Measurements from ENCODE around the gene URM1.

The URM1 gene

GRCh38 chr9:128383791-128384190 lies 12.6 kb downstream of the URM1 start:
- no peak for DNase-seq
- no peak overlapping the region for H3K27ac ChIP-seq
- intact Hi-C loops (cut with DNase I; ENCODE audit: low total_unique reads) = no loop called here
- H3K4me3 ChIP-seq = no peak overlapping the region
- H3K9me3 ChIP-seq = no peaks in the 10 kb centered on the region
- no peaks in the 10 kb centered on the region for H3K4me1 ChIP-seq
- peaks cover 33 to 98% (median 58%) of the 10 kb centered on the region in 3 donors for H3K36me3 ChIP-seq
- H3K27me3 ChIP-seq = no peaks in the 10 kb centered on the region
- TF ChIP-seq CTCF (IDR thresholded peaks at IDR 0.05) = no peak

DNA sequence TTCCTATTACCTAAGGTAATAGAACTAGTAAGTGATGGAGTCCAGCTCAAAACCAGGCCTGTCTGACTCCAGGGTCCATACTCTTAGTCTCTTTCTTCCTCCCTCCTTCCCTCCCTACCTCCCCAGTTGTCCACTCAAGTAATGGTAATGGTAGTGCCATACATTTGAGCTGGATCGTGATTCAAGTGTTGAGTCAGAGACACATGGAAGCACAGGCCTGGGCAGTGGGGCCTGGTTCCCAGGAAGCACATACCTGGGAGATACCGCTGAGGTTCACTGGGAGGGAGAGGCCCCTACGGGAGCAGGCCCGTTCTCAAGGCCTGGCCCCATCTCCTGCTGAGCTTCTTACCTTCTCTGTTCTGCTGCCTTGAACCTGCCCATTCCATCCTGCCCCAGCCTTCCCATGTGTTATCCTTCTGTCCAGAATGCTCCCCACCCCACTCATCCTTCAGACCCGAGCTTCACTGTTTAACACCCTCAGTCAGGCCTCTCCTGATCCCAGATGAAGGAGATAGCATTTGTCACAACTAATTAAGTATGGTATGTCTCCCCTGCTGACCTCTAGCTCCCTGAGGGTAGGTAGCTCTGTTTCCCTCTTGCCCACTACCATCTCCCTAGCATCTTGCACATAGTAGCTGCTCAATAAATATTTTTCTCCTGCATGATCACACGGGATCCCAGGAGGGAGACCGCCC lies 13.8 kb downstream of the URM1 start:
- Histone ChIP-seq H3K4me1 (no peaks in the 10 kb centered on the region), H3K27ac (no peak overlapping the region), H3K9me3 (no peaks in the 10 kb centered on the region), H3K4me3 (no peak overlapping the region), H3K27me3 (no peaks in the 10 kb centered on the region), H3K36me3 (peaks cover 35 to 98% (median 70%) of the 10 kb centered on the region in 3 donors)
- no peak for TF ChIP-seq CTCF (IDR thresholded peaks at IDR 0.05)
- intact Hi-C loops (cut with DNase I; ENCODE audit: low total_unique reads) = no loop called here
- DNase-seq = no peak

DNA sequence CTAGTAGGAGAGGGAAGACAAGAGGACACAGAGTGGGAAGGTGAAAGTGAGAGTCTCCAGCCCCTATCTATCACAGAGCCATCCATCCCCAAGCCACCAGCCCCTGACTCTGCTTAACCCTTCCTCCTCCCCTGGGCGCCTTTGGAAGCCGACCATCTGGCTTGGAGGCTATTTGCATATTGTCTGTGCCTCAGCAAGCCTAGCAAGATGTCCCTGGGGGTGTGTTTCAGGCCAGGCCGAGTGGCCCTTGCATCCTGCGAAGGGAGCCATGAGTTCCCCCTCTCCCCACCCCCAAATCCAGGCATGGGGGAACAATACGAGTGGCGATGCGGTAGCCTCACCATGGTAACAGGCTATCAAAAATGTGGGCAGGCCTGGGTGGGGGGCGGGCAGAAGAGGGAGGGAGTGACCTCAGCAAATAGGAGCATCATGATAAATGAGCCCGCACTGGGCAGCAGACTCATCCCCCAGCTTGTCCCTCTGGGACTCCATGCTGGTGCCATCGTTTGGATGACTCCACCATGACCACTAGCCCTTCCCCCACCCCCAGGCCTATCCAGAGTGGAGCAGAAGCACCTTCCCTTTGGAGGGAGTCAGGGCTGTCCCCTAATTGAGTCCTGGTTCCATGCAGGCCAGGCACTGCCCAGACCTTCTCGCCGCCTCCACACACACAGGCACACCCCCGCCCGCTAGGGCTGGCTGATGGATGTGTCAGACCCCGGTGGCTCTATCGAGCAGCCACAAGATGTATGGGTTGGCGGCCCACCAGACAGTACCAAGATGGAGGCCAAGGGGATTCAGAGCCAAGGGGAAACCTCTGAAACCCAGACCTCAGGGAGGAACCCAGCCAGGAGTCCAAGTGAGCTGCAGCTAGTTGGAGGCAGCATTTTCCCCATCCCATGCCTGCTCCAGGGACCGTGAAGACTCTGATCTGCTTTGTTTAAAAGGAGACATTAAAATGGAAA lies 14.6 kb downstream of the URM1 start:
- intact Hi-C loops (cut with DNase I; ENCODE audit: low total_unique reads) = no loop called here
- Histone ChIP-seq H3K4me1 (no peaks in the 10 kb centered on the region), H3K27ac (no peak overlapping the region), H3K36me3 (peaks cover 33 to 100% (median 78%) of the 10 kb centered on the region in 3 donors), H3K9me3 (no peaks in the 10 kb centered on the region), H3K4me3 (no peak overlapping the region), H3K27me3 (no peaks in the 10 kb centered on the region)
- no peak for DNase-seq
- no peak for TF ChIP-seq CTCF (IDR thresholded peaks at IDR 0.05)

GRCh38 chr9:128388150-128388549 lies 17.0 kb downstream of the URM1 start:
- Histone ChIP-seq H3K4me3 (no peak overlapping the region), H3K27me3 (no peaks in the 10 kb centered on the region), H3K27ac (no peak overlapping the region), H3K4me1 (no peaks in the 10 kb centered on the region), H3K9me3 (no peaks in the 10 kb centered on the region), H3K36me3 (peaks cover 42 to 100% (median 84%) of the 10 kb centered on the region in 3 donors)
- DNase-seq = no peak
- intact Hi-C loops (cut with DNase I; ENCODE audit: low total_unique reads) = no loop called here
- TF ChIP-seq CTCF (IDR thresholded peaks at IDR 0.05) = no peak

- Histone ChIP-seq H3K27ac (no peak overlapping the region), H3K4me3 (no peak overlapping the region), H3K9me3 (no peaks in the 10 kb centered on the region), H3K4me1 (no peaks in the 10 kb centered on the region), H3K27me3 (no peaks in the 10 kb centered on the region), H3K36me3 (peaks cover 38 to 91% (median 72%) of the 10 kb centered on the region in 3 donors)
- intact Hi-C loops (cut with DNase I; ENCODE audit: low total_unique reads) = no loop called here
- DNase-seq = no peak
- TF ChIP-seq CTCF (IDR thresholded peaks at IDR 0.05) = no peak
These were observed 18.4 kb downstream of the URM1 start for GRCh38 chr9:128389395-128390149.

All from tibial artery (tissue), 4 donors.